ENCODE measurements around the gene ERICH2. TPM values are rescaled to one million over a fixed set of nuclear protein-coding genes. Genes with fewer than 3 reads are reported as not detected.
A peak's percentile ranks its signal among the peaks of the same experiment; 100 is the strongest.

ERICH2 gene
- total and polyA plus RNA-seq, 2 of the 13 experiments (the other 11 are each of a cell fraction or from before 2014, with no cell fraction given), result not detected

GRCh38 chr2:170766693-170767092 lies 3.5 kb upstream of the ERICH2 start (continued):
- TF ChIP-seq ZNF883 (CRISPR knock-in tag; IDR thresholded peaks at IDR 0.05; ENCODE audit: not compliant biosample characterization), result no peak
- peak; percentile 51; the same call in 1 of the 2 replicates for TF ChIP-seq HMG20A (CRISPR knock-in tag; IDR thresholded peaks at IDR 0.05; ENCODE audit: borderline replicate concordance)
- TF ChIP-seq, protein P1, sequence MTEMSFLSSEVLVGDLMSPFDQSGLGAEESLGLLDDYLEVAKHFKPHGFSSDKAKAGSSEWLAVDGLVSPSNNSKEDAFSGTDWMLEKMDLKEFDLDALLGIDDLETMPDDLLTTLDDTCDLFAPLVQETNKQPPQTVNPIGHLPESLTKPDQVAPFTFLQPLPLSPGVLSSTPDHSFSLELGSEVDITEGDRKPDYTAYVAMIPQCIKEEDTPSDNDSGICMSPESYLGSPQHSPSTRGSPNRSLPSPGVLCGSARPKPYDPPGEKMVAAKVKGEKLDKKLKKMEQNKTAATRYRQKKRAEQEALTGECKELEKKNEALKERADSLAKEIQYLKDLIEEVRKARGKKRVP (CRISPR knock-in tag; IDR thresholded peaks at IDR 0.05), result 0 out of 4 replicates have a peak, but pooled peaks of 1 of the 2 experiments have one; percentile 17
- no peak for TF ChIP-seq GLMP (CRISPR knock-in tag; IDR thresholded peaks at IDR 0.05; ENCODE audit: borderline replicate concordance)
- TF ChIP-seq, protein P2, sequence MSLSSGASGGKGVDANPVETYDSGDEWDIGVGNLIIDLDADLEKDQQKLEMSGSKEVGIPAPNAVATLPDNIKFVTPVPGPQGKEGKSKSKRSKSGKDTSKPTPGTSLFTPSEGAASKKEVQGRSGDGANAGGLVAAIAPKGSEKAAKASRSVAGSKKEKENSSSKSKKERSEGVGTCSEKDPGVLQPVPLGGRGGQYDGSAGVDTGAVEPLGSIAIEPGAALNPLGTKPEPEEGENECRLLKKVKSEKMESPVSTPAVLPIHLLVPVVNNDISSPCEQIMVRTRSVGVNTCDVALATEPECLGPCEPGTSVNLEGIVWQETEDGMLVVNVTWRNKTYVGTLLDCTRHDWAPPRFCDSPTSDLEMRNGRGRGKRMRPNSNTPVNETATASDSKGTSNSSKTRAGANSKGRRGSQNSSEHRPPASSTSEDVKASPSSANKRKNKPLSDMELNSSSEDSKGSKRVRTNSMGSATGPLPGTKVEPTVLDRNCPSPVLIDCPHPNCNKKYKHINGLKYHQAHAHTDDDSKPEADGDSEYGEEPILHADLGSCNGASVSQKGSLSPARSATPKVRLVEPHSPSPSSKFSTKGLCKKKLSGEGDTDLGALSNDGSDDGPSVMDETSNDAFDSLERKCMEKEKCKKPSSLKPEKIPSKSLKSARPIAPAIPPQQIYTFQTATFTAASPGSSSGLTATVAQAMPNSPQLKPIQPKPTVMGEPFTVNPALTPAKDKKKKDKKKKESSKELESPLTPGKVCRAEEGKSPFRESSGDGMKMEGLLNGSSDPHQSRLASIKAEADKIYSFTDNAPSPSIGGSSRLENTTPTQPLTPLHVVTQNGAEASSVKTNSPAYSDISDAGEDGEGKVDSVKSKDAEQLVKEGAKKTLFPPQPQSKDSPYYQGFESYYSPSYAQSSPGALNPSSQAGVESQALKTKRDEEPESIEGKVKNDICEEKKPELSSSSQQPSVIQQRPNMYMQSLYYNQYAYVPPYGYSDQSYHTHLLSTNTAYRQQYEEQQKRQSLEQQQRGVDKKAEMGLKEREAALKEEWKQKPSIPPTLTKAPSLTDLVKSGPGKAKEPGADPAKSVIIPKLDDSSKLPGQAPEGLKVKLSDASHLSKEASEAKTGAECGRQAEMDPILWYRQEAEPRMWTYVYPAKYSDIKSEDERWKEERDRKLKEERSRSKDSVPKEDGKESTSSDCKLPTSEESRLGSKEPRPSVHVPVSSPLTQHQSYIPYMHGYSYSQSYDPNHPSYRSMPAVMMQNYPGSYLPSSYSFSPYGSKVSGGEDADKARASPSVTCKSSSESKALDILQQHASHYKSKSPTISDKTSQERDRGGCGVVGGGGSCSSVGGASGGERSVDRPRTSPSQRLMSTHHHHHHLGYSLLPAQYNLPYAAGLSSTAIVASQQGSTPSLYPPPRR (CRISPR knock-in tag; IDR thresholded peaks at IDR 0.05; ENCODE audit: borderline replicate concordance), result peak; percentile 23; the same call in 1 of the 2 replicates
- TF ChIP-seq PPARG (CRISPR knock-in tag; conservative IDR thresholded peaks at IDR 0.05), result 0 out of 2 replicates have a peak, but pooled peaks have one; percentile 9
- TF ChIP-seq NR2C2 (CRISPR knock-in tag; IDR thresholded peaks at IDR 0.05; ENCODE audit: borderline replicate concordance), result no peak
- TF ChIP-seq TCF7L2 (IDR thresholded peaks at IDR 0.05; ENCODE audit: low read depth, low read length), result peak; percentile 56; the same call in 1 of the 2 replicates
- TF ChIP-seq, protein P3, sequence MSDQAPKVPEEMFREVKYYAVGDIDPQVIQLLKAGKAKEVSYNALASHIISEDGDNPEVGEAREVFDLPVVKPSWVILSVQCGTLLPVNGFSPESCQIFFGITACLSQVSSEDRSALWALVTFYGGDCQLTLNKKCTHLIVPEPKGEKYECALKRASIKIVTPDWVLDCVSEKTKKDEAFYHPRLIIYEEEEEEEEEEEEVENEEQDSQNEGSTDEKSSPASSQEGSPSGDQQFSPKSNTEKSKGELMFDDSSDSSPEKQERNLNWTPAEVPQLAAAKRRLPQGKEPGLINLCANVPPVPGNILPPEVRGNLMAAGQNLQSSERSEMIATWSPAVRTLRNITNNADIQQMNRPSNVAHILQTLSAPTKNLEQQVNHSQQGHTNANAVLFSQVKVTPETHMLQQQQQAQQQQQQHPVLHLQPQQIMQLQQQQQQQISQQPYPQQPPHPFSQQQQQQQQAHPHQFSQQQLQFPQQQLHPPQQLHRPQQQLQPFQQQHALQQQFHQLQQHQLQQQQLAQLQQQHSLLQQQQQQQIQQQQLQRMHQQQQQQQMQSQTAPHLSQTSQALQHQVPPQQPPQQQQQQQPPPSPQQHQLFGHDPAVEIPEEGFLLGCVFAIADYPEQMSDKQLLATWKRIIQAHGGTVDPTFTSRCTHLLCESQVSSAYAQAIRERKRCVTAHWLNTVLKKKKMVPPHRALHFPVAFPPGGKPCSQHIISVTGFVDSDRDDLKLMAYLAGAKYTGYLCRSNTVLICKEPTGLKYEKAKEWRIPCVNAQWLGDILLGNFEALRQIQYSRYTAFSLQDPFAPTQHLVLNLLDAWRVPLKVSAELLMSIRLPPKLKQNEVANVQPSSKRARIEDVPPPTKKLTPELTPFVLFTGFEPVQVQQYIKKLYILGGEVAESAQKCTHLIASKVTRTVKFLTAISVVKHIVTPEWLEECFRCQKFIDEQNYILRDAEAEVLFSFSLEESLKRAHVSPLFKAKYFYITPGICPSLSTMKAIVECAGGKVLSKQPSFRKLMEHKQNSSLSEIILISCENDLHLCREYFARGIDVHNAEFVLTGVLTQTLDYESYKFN (CRISPR knock-in tag; conservative IDR thresholded peaks at IDR 0.05), result peak; percentile 30
- TF ChIP-seq, protein P4, sequence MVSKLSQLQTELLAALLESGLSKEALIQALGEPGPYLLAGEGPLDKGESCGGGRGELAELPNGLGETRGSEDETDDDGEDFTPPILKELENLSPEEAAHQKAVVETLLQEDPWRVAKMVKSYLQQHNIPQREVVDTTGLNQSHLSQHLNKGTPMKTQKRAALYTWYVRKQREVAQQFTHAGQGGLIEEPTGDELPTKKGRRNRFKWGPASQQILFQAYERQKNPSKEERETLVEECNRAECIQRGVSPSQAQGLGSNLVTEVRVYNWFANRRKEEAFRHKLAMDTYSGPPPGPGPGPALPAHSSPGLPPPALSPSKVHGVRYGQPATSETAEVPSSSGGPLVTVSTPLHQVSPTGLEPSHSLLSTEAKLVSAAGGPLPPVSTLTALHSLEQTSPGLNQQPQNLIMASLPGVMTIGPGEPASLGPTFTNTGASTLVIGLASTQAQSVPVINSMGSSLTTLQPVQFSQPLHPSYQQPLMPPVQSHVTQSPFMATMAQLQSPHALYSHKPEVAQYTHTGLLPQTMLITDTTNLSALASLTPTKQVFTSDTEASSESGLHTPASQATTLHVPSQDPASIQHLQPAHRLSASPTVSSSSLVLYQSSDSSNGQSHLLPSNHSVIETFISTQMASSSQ (IDR thresholded peaks at IDR 0.05; ENCODE audit: low read depth), result peak; percentile 87
- TF ChIP-seq, protein P4 (CRISPR knock-in tag; IDR thresholded peaks at IDR 0.05; ENCODE audit: borderline replicate concordance), result no peak; the same call in 1 of the 2 replicates
- TF ChIP-seq PITX1 (CRISPR knock-in tag; IDR thresholded peaks at IDR 0.05), result 0 out of 2 replicates have a peak, but pooled peaks have one; percentile 48
- peak; percentile 17 for TF ChIP-seq TEAD3 (CRISPR knock-in tag; optimal IDR thresholded peaks at IDR 0.05; ENCODE audit: borderline replicate concordance)
